ENCODE results near the gene NOSTRIN.

Gene NOSTRIN

GRCh38 chr2:168811696-168812095 is 9.3 kb downstream of the NOSTRIN start:
- no peak overlapping the region for H3K4me3 ChIP-seq (replicated peaks; ENCODE audit: insufficient read depth, low read length)
- H3K27ac ChIP-seq (replicated peaks): no peak overlapping the region
- no peak for DNase-seq (ENCODE audit: low read depth in 1 of 2, low spot score in 1 of 2)
- peaks cover 3% of the 10 kb centered on the region for H3K27me3 ChIP-seq (ENCODE audit: insufficient read depth, poor library complexity, severe bottlenecking)
- TF ChIP-seq POLR2AphosphoS5 (IDR thresholded peaks at IDR 0.05; ENCODE audit: low read depth): no peak

GRCh38 chr2:168814046-168814445 is 11.6 kb downstream of the NOSTRIN start:
- Histone ChIP-seq H3K4me3 (replicated peaks; ENCODE audit: insufficient read depth, low read length) (no peak overlapping the region), H3K27me3 (ENCODE audit: insufficient read depth, poor library complexity, severe bottlenecking) (peaks cover 3% of the 10 kb centered on the region), H3K27ac (replicated peaks) (no peak overlapping the region)
- DNase-seq (ENCODE audit: low read depth in 1 of 2, low spot score in 1 of 2): no peak
- no peak for TF ChIP-seq POLR2AphosphoS5 (IDR thresholded peaks at IDR 0.05; ENCODE audit: low read depth)
- no peak for TF ChIP-seq SPI1 (IDR thresholded peaks at IDR 0.05; ENCODE audit: borderline replicate concordance, low read depth)
- no peak for TF ChIP-seq GABPA (IDR thresholded peaks at IDR 0.05; ENCODE audit: low read depth)
- no peak for TF ChIP-seq REST (IDR thresholded peaks at IDR 0.05; ENCODE audit: insufficient replicate concordance, low read depth)
- no peak for TF ChIP-seq CTCF (IDR thresholded peaks at IDR 0.05; ENCODE audit: insufficient read depth, low read length)

GRCh38 chr2:168814939-168815907 is 12.8 kb downstream of the NOSTRIN start:
- no peak overlapping the region for H3K27ac ChIP-seq (replicated peaks)
- DNase-seq (ENCODE audit: low read depth in 1 of 2, low spot score in 1 of 2): no peak
- TF ChIP-seq SPI1 (IDR thresholded peaks at IDR 0.05; ENCODE audit: borderline replicate concordance, low read depth) (no peak), GABPA (IDR thresholded peaks at IDR 0.05; ENCODE audit: low read depth) (no peak), POLR2AphosphoS5 (IDR thresholded peaks at IDR 0.05; ENCODE audit: low read depth) (no peak), REST (IDR thresholded peaks at IDR 0.05; ENCODE audit: insufficient replicate concordance, low read depth) (no peak), CTCF (IDR thresholded peaks at IDR 0.05; ENCODE audit: insufficient read depth, low read length) (no peak)
- no peak overlapping the region for H3K4me3 ChIP-seq (replicated peaks; ENCODE audit: insufficient read depth, low read length)
- H3K27me3 ChIP-seq (ENCODE audit: insufficient read depth, poor library complexity, severe bottlenecking): peaks cover 3% of the 10 kb centered on the region

- no peak for DNase-seq (ENCODE audit: low read depth in 1 of 2, low spot score in 1 of 2)
- H3K27ac ChIP-seq (replicated peaks): no peak overlapping the region
- H3K4me3 ChIP-seq (replicated peaks; ENCODE audit: insufficient read depth, low read length): no peak overlapping the region
- peaks cover 3% of the 10 kb centered on the region for H3K27me3 ChIP-seq (ENCODE audit: insufficient read depth, poor library complexity, severe bottlenecking)
- TF ChIP-seq POLR2AphosphoS5 (IDR thresholded peaks at IDR 0.05; ENCODE audit: low read depth) (no peak), CTCF (IDR thresholded peaks at IDR 0.05; ENCODE audit: insufficient read depth, low read length) (no peak), REST (IDR thresholded peaks at IDR 0.05; ENCODE audit: insufficient replicate concordance, low read depth) (no peak), SPI1 (IDR thresholded peaks at IDR 0.05; ENCODE audit: borderline replicate concordance, low read depth) (no peak), GABPA (IDR thresholded peaks at IDR 0.05; ENCODE audit: low read depth) (no peak)
These were observed 13.9 kb downstream of the NOSTRIN start for GRCh38 chr2:168816369-168816768.

Data from HL-60 (cell line).